Amygdala (tissue), 56 donors: ENCODE results near the gene CDH13.

Experiments used
- DNase-seq, 56 donors: peaks; one replicate each; lab custom pipeline; 2025; lab: John Stamatoyannopoulos, UW

CDH13 gene

GRCh38 chr16:82767808-82768207, 141.0 kb downstream of the CDH13 start:
- no peak for DNase-seq

GRCh38 chr16:82769845-82770244, 143.1 kb downstream of the CDH13 start:
- DNase-seq = peak in 14 of 56 donors; percentile 2 to 51 (median 14)

DNA sequence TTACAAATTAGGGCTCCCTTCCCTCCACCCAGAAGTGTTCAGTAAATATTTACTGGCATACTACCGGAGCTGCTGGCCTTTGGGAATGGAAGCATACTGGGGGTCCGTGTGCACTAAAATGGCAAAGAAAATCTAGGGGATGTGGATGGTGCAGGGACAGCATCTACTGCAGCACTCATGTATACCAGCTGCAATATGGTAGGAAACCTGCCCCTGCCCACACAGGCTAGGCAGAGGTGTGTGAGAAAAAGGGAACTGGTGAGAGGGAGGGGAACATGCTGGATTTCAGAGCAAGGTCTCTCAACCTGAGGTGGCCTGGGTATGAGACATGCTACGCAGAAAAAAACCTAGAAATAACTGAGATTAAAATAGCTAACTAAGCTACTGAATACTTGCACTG, 145.4 kb downstream of the CDH13 start:
- DNase-seq = no peak

DNA sequence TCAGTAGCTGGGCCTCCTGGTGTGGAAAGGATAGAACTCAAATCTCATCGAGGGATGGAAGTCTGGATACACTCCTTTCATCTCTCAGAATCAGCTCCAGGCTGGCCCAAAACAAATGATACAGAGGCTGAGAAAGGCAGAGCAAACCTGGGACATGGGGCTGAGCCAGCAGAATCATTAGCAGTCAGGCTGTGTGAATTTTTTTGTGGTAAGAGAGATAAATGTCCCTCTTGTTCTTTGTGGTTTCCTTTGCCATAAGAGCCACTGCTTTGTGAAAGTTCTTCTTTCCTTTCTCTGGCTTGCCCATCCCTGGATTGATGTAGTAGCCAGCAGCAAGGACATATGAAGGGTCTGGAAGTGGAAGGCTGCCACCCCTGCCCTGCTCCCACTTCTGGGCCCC, 146.2 kb downstream of the CDH13 start:
- DNase-seq = no peak

- peak in 1 of 56 donors; percentile 13 for DNase-seq
These were observed 149.8 kb downstream of the CDH13 start for GRCh38 chr16:82776470-82777146.

GRCh38 chr16:82782715-82783251, 156.0 kb downstream of the CDH13 start:
- DNase-seq = peak in 1 of 56 donors; percentile 13

DNA sequence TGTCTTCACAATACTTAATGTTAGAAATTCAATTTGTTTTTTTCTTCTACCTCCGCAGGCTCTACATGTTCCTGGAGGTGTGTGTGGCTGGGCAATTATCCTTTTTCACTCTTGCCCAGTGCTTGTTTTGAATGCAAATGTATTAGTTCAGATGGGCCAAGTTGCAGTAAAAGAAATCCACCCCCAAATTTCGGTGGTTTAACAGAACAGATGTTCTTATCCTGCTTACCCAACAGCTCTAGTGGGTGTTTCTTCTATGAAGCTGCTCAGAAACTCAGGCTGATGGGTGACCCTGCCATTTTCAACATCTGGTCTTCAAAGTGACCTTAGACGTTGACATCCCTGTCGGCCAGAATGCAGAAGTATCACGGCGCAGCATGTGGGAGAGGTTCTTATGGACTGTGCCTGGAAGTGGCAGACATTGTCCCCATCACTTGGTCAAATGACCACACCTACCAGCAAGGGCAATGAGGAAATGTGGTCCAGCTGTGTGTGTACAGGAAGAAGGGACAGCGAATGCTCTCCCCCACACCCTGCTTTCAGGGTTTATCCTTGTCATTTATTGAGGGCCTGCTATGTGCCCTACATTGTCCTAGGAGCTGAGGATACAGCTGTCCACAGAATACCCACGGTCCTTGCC, 157.3 kb downstream of the CDH13 start:
- no peak for DNase-seq

DNA sequence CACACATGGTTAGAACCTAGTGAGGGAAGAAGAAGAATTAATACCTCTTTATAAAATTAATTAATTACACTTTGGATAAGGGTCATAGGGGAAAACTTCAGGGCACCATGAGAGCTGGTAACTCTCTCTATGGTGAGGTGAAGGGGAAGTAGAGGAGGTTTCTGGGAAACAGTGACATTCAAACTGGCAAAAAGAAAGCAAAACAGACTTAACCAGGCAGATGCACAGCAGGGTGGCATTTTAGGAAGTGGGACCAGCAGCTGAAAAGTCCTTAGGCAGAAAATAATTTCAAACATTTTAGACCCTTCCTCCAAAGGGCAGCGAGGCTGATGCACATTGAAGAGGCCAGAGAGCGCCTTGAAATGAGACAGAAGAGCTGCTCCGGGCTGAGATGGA, 157.8 kb downstream of the CDH13 start:
- no peak for DNase-seq

GRCh38 chr16:82788225-82788624, 161.5 kb downstream of the CDH13 start:
- no peak for DNase-seq

- DNase-seq = no peak
These were observed 162.2 kb downstream of the CDH13 start for GRCh38 chr16:82788919-82789318.

DNA sequence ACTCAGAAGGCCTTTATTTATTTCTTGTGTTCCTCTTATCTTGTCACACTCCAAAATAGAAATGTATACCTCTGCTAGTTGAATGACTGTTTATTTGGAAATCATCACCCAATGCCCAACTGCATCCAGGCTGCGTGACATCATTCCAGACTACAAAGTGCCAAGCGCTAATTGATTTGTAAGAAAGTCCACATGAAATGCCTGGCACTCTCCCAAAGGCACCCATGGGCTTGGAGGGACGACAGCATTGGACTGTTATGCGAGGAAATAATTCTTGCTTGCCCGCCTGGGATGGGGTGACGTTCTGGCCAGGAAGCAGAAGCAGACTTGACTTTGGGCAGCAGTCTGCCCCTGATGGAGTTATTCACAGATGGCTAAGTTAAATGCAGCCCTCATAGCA, 165.9 kb downstream of the CDH13 start:
- DNase-seq = no peak

DNA sequence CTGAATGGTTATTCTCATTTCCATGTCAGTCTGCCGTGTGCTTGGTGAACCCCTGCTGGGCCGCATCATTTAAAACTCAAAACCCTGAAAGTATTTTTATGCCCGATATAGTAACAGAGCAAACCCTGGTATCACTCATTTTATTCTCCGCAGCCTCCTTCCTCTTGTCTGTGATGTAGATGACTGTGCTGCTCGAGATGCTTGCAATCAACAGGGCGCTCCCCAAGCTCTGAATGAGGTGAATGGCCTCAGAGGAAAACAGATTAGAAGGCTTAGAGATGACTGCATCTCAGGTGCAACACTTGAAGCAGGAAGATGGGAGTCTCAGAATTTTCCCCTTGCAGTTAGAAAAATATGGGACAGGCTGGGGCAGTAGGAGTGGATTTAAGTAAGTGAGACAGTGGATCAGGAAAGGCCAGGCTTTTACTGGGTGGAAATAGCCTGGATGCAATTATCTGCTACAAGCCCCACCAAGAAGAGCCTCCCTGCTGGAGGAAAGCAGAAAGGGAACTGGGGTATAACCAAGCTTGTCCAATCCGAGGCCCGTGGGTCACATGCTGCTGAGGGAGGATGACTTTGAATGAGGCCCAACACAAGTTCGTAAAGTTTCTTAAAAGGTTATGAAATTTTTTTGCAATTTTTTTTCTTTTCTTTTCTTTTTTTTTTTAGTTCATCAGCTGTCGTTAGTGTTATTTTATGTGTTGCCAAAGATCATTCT, 166.9 kb downstream of the CDH13 start:
- DNase-seq = no peak

- DNase-seq = no peak
These were observed 169.3 kb downstream of the CDH13 start for GRCh38 chr16:82796047-82796446.

- DNase-seq = no peak
These were observed 174.6 kb downstream of the CDH13 start for GRCh38 chr16:82801361-82801760.

GRCh38 chr16:82805866-82806265, 179.1 kb downstream of the CDH13 start:
- DNase-seq = no peak

GRCh38 chr16:82807311-82807710, 180.5 kb downstream of the CDH13 start:
- no peak for DNase-seq

- DNase-seq = peak in 1 of 56 donors; percentile 13
These were observed 181.3 kb downstream of the CDH13 start for GRCh38 chr16:82808036-82808435.

DNA sequence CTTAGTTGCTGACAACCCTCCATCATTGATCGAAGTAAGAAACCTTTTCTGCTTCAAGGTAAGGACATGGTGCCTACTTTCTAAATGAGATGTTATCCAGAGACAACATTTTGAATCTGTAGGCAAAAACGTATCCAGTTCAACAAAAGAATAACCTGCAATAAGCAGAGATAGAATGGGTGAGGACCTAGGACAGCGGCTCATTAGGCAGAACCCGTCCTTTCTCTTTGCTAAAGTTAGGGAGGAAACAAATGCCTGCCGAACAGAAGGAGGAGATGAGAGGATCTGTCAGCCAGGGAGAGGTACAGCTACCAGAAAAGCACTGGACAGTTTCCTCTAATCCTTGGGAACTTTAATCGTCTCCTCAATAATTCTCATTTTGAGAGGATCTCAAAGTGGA, 183.3 kb downstream of the CDH13 start:
- no peak for DNase-seq

GRCh38 chr16:82814059-82814458, 187.3 kb downstream of the CDH13 start:
- no peak for DNase-seq

DNA sequence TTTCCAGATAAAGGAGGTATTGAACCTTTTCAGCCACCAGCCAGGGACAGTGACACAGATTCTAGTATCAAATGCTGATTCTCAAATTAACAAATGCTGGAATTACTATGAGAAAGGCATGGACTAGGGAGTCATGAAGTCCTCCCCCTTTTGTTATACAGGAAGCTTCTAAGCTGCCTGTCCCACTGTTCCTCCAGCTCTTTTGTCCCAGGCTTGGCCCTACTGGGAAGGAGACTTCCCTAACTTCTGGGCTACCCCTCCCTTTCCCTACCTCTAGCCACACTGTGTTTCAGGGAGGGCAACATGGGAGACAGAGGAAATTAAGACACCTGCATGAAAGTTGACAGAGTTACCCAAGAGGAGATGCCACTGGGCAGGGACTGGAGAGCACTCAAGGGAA, 192.5 kb downstream of the CDH13 start:
- DNase-seq = no peak

GRCh38 chr16:82820855-82821254, 194.1 kb downstream of the CDH13 start:
- DNase-seq = no peak

- DNase-seq = no peak
These were observed 197.6 kb downstream of the CDH13 start for GRCh38 chr16:82824408-82824807.
